HL-60 (cell line): Measurements from ENCODE around the gene WDR12.

Experiments
- DNase-seq, 2 experiments: peaks; one replicate each; pipeline ENCODE4 v3.0.0-alpha.2; 2010 to 2020; ENCODE audit warnings: low read depth in 1 of 2, low spot score in 1 of 2
- H3K27ac ChIP-seq: fragments of 250-450 bp; sonication (Bioruptor Pico); replicated peaks from 2 replicates; pipeline ENCODE4 v1.5.1; 2020; ENCODE audit warnings: mild to moderate bottlenecking, moderate library complexity
- H3K27me3 ChIP-seq: fragments of 250-450 bp; sonication (Bioruptor Pico); 2 replicates; pipeline ENCODE4 v1.5.1; 2021; ENCODE audit warnings: mild to moderate bottlenecking, moderate library complexity; ENCODE audit not compliant: insufficient read depth, poor library complexity, severe bottlenecking
- H3K4me3 ChIP-seq: replicated peaks from 2 replicates; pipeline ENCODE4 v1.5.1; 2011; ENCODE audit warnings: mild to moderate bottlenecking, control low read depth, low read length; ENCODE audit not compliant: insufficient read depth
- CTCF ChIP-seq: IDR thresholded peaks from one replicate; pipeline ENCODE4 v1.5.1; 2011; ENCODE audit warnings: low read length, control low read depth, inconsistent platforms; ENCODE audit not compliant: insufficient read depth
- GABPA ChIP-seq: IDR thresholded peaks from 2 replicates; pipeline ENCODE4 v1.6.1; 2012; ENCODE audit warnings: low read depth
- POLR2AphosphoS5 ChIP-seq: IDR thresholded peaks from 2 replicates; pipeline ENCODE4 v1.6.1; 2012; ENCODE audit warnings: low read depth
- REST ChIP-seq: IDR thresholded peaks from 2 replicates; pipeline ENCODE4 v1.6.1; 2012; ENCODE audit warnings: low read depth; ENCODE audit not compliant: insufficient replicate concordance
- SPI1 ChIP-seq: IDR thresholded peaks from 2 replicates; pipeline ENCODE4 v1.6.1; 2012; ENCODE audit warnings: low read depth, mild to moderate bottlenecking, borderline replicate concordance

The WDR12 gene

GRCh38 chr2:202824901-202825300 is 86.6 kb downstream of the WDR12 start:
- Histone ChIP-seq H3K4me3 (no peak overlapping the region), H3K27ac (no peak overlapping the region), H3K27me3 (no peaks in the 10 kb centered on the region)
- no peak for DNase-seq
- TF ChIP-seq POLR2AphosphoS5, result no peak
- TF ChIP-seq SPI1, result no peak
- no peak for TF ChIP-seq CTCF
- TF ChIP-seq GABPA, result no peak
- no peak for TF ChIP-seq REST
